HG03439 (cell line): ENCODE measurements around the gene TNFAIP2.

Experiments
- ATAC-seq: cut with Tn5 transposase; IDR thresholded peaks from one replicate; pipeline ENCODE4 v1.9.1; 2021; ENCODE audit warnings: mild to moderate bottlenecking, moderate library complexity; ENCODE audit not compliant: unreplicated experiment

The TNFAIP2 gene

GRCh38 chr14:103179094-103179493, 55.8 kb downstream of the TNFAIP2 start:
- no peak for ATAC-seq

- ATAC-seq: no peak
Observed at GRCh38 chr14:103180331-103180730, 57.1 kb downstream of the TNFAIP2 start.

GRCh38 chr14:103184046-103184445, 60.8 kb downstream of the TNFAIP2 start:
- ATAC-seq: no peak

GRCh38 chr14:103185051-103186029, 62.1 kb downstream of the TNFAIP2 start:
- no peak for ATAC-seq

- ATAC-seq: no peak
Observed at GRCh38 chr14:103186241-103186822, 63.1 kb downstream of the TNFAIP2 start.
